Astrocyte (in vitro differentiated cells and primary cell): ENCODE results near the gene ETNK1. TPM values are rescaled to one million over a fixed set of nuclear protein-coding genes. Genes with fewer than 3 reads are reported as not detected.
A peak's percentile ranks its signal among the peaks of the same experiment; 100 is the strongest.
"Not testable (repeated sequence)": the region's sequence is repeated elsewhere in the genome, so short reads cannot be mapped to it uniquely, and the experiment has no call there.

Experiments used
- DNase-seq: peaks from one replicate; pipeline ENCODE4 v3.0.0-alpha.2; 2010; ENCODE audit warnings: low read depth
- FAIRE-seq: peaks from 2 replicates; lab custom pipeline; 2011; peaks lifted over from hg19 to GRCh38; lab: Jason Lieb, UNC
- H2AFZ ChIP-seq: 2 replicates; pipeline ENCODE4 v1.6.0; 2012; ENCODE audit warnings: low read depth, low read length, inconsistent platforms
- H3K27ac ChIP-seq: 2 replicates; pipeline ENCODE4 v1.5.1; 2011; ENCODE audit warnings: low read depth, low read length, inconsistent platforms
- H3K27me3 ChIP-seq: 2 replicates; pipeline ENCODE4 v1.6.0; 2011; ENCODE audit warnings: low read length, inconsistent platforms; ENCODE audit not compliant: insufficient read depth
- H3K36me3 ChIP-seq: 2 replicates; pipeline ENCODE4 v1.5.1; 2011; ENCODE audit warnings: low read length, inconsistent platforms; ENCODE audit not compliant: insufficient read depth
- H3K4me1 ChIP-seq: 2 replicates; pipeline ENCODE4 v1.5.1; 2011; ENCODE audit warnings: low read length, inconsistent platforms; ENCODE audit not compliant: insufficient read depth
- H3K4me2 ChIP-seq: 2 replicates; pipeline ENCODE4 v1.6.0; 2012; ENCODE audit warnings: low read length, inconsistent platforms
- H3K4me3 ChIP-seq: 2 replicates; pipeline ENCODE4 v1.5.1; 2011; ENCODE audit warnings: low read depth, mild to moderate bottlenecking, low read length, inconsistent platforms; ENCODE audit not compliant: insufficient read depth
- H3K79me2 ChIP-seq: 2 replicates; pipeline ENCODE4 v1.6.0; 2012; ENCODE audit warnings: mild to moderate bottlenecking, low read length, inconsistent platforms; ENCODE audit not compliant: insufficient read depth
- H3K9ac ChIP-seq: 2 replicates; pipeline ENCODE4 v1.6.0; 2012; ENCODE audit warnings: mild to moderate bottlenecking, low read length, inconsistent platforms
- H3K9me3 ChIP-seq: 2 replicates; pipeline ENCODE4 v1.5.1; 2012; ENCODE audit warnings: low read depth, mild to moderate bottlenecking, low read length, inconsistent platforms; ENCODE audit not compliant: insufficient read depth
- H4K20me1 ChIP-seq: 2 replicates; pipeline ENCODE4 v1.6.0; 2012; ENCODE audit warnings: low read length, inconsistent platforms; ENCODE audit not compliant: insufficient read depth
- H3K27ac Mint-ChIP-seq: one replicate; pipeline ENCODE4 v1.8.0; 2021; ENCODE audit warnings: mild to moderate bottlenecking, mixed read lengths; ENCODE audit not compliant: unreplicated experiment
- H3K27me3 Mint-ChIP-seq: one replicate; pipeline ENCODE4 v1.8.0; 2021; ENCODE audit warnings: low read depth, mixed read lengths; ENCODE audit not compliant: unreplicated experiment
- H3K36me3 Mint-ChIP-seq: one replicate; pipeline ENCODE4 v1.8.0; 2021; ENCODE audit warnings: low read depth, mixed read lengths; ENCODE audit not compliant: unreplicated experiment
- H3K4me1 Mint-ChIP-seq: one replicate; pipeline ENCODE4 v1.8.0; 2021; ENCODE audit warnings: low read depth, mixed read lengths; ENCODE audit not compliant: unreplicated experiment
- H3K4me3 Mint-ChIP-seq: one replicate; pipeline ENCODE4 v1.8.0; 2021; ENCODE audit warnings: mild to moderate bottlenecking, moderate library complexity, mixed read lengths; ENCODE audit not compliant: unreplicated experiment
- H3K9me3 Mint-ChIP-seq: one replicate; pipeline ENCODE4 v1.8.0; 2021; ENCODE audit warnings: mild to moderate bottlenecking, mixed read lengths; ENCODE audit not compliant: unreplicated experiment
- EZH2 ChIP-seq: IDR thresholded peaks from 2 replicates; pipeline ENCODE4 v1.6.1; 2012; ENCODE audit warnings: mild to moderate bottlenecking, low read length, inconsistent platforms; ENCODE audit not compliant: insufficient read depth
- total RNA-seq: library from RNA; stranded (reverse); gene quantifications from 2 replicates; pipeline ENCODE4 v1.2.1, GENCODE V29; 2021
- TF ChIP-seq, protein P1 (sequence below): IDR thresholded peaks from 2 replicates; pipeline ENCODE4 v1.5.1; 2011; ENCODE audit warnings: low read depth, mild to moderate bottlenecking, inconsistent platforms, low read length, moderate library complexity; ENCODE audit not compliant: insufficient read depth

The ETNK1 gene
- total RNA-seq, 1 donor from 2014 or later, result 50.0 TPM

- Histone ChIP-seq H2AFZ (no peak overlapping the region), H3K4me3 (no peak overlapping the region), H3K79me2 (no peaks in the 10 kb centered on the region), H3K27ac (no peak overlapping the region), H3K4me2 (no peak overlapping the region), H3K4me1 (peaks cover 1% of the 10 kb centered on the region), H3K27me3 (no peaks in the 10 kb centered on the region), H3K36me3 (no peaks in the 10 kb centered on the region), H3K9me3 (no peaks in the 10 kb centered on the region), H3K9ac (no peak overlapping the region), H4K20me1 (no peaks in the 10 kb centered on the region)
- no peak overlapping the region for H3K4me3 Mint-ChIP-seq
- H3K27ac Mint-ChIP-seq, result no peak overlapping the region
- no peak for DNase-seq
- H3K9me3 Mint-ChIP-seq, result peaks cover 4% of the 10 kb centered on the region
- TF ChIP-seq, protein P1, sequence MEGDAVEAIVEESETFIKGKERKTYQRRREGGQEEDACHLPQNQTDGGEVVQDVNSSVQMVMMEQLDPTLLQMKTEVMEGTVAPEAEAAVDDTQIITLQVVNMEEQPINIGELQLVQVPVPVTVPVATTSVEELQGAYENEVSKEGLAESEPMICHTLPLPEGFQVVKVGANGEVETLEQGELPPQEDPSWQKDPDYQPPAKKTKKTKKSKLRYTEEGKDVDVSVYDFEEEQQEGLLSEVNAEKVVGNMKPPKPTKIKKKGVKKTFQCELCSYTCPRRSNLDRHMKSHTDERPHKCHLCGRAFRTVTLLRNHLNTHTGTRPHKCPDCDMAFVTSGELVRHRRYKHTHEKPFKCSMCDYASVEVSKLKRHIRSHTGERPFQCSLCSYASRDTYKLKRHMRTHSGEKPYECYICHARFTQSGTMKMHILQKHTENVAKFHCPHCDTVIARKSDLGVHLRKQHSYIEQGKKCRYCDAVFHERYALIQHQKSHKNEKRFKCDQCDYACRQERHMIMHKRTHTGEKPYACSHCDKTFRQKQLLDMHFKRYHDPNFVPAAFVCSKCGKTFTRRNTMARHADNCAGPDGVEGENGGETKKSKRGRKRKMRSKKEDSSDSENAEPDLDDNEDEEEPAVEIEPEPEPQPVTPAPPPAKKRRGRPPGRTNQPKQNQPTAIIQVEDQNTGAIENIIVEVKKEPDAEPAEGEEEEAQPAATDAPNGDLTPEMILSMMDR, result no peak
- no peak for TF ChIP-seq EZH2
- H3K4me1 Mint-ChIP-seq, result no peaks in the 10 kb centered on the region
- FAIRE-seq, result no peak
- peaks cover 6% of the 10 kb centered on the region for H3K36me3 Mint-ChIP-seq
- no peaks in the 10 kb centered on the region for H3K27me3 Mint-ChIP-seq
These were observed 68.1 kb downstream of the ETNK1 start for GRCh38 chr12:22692964-22693555.

GRCh38 chr12:22698576-22698975, 73.6 kb downstream of the ETNK1 start:
- Histone ChIP-seq H3K4me3 (no peak overlapping the region), H2AFZ (no peak overlapping the region), H3K79me2 (no peaks in the 10 kb centered on the region), H3K9me3 (no peaks in the 10 kb centered on the region), H3K4me1 (peaks cover 11% of the 10 kb centered on the region), H3K4me2 (no peak overlapping the region), H3K27ac (no peak overlapping the region), H3K9ac (no peak overlapping the region), H3K27me3 (no peaks in the 10 kb centered on the region), H3K36me3 (no peaks in the 10 kb centered on the region), H4K20me1 (no peaks in the 10 kb centered on the region)
- Mint-ChIP-seq H3K36me3 (no peaks in the 10 kb centered on the region), H3K4me1 (no peaks in the 10 kb centered on the region), H3K4me3 (no peak overlapping the region), H3K27me3 (no peaks in the 10 kb centered on the region), H3K9me3 (peaks cover 4% of the 10 kb centered on the region), H3K27ac (no peak overlapping the region)
- FAIRE-seq (peak; percentile 9), DNase-seq (peak; percentile 3)
- TF ChIP-seq EZH2, result no peak
- TF ChIP-seq, protein P1, result no peak

DNA sequence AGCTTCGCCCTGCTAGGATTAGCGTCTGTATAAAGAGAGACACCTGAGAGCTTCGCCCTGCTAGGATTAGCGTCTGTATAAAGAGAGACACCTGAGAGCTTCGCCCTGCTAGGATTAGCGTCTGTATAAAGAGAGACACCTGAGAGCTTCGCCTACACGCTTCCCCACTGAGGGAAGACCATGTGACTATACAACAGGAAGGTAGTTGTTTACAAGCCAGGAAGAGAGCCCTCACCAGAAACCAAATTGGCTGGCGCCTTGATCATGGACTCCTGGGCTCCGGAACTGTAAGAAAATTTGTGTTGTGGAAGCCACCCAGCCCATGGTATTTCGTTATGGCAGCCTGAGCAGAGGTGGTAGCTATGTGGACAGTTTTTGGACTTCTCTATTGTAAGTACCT, 74.7 kb downstream of the ETNK1 start:
- H2AFZ ChIP-seq, H3K9me3 ChIP-seq, H3K79me2 ChIP-seq, H3K27me3 Mint-ChIP-seq, H3K27ac ChIP-seq, FAIRE-seq, H3K27me3 ChIP-seq, H4K20me1 ChIP-seq, H3K36me3 Mint-ChIP-seq, H3K27ac Mint-ChIP-seq, H3K9me3 Mint-ChIP-seq, H3K4me3 ChIP-seq, H3K36me3 ChIP-seq, H3K4me1 Mint-ChIP-seq, H3K4me3 Mint-ChIP-seq, DNase-seq, H3K9ac ChIP-seq: not testable (repeated sequence)
- peaks cover 11% of the 10 kb centered on the region for H3K4me1 ChIP-seq
- H3K4me2 ChIP-seq, result peak overlapping the region; percentile 4
